LNCaP clone FGC (cell line): Measurements from ENCODE around the gene RACK1.

Experiments
- DNase-seq: peaks from one replicate; pipeline ENCODE4 v3.0.0-alpha.2; 2011; ENCODE audit warnings: low read depth
- H3K4me3 ChIP-seq: 2 replicates; pipeline ENCODE4 v1.5.1; 2011; ENCODE audit warnings: mild to moderate bottlenecking, low read depth, low read length, control low read depth
- CTCF ChIP-seq: IDR thresholded peaks from 2 replicates; pipeline ENCODE4 v1.5.1; 2012; ENCODE audit warnings: mild to moderate bottlenecking; ENCODE audit not compliant: control insufficient read depth, insufficient read depth; ENCODE audit errors: extremely low read depth

Gene RACK1

GRCh38 chr5:181195249-181195761, 48.4 kb downstream of the RACK1 start:
- TF ChIP-seq CTCF = no peak
- H3K4me3 ChIP-seq = no peak overlapping the region
- DNase-seq = no peak

- DNase-seq = no peak
- TF ChIP-seq CTCF = no peak
- H3K4me3 ChIP-seq = no peak overlapping the region
Observed at GRCh38 chr5:181194489-181195248, 49.0 kb downstream of the RACK1 start.

- no peak for TF ChIP-seq CTCF
- DNase-seq = no peak
- H3K4me3 ChIP-seq = no peak overlapping the region
Observed at GRCh38 chr5:181193656-181194055, 50.0 kb downstream of the RACK1 start.

DNA sequence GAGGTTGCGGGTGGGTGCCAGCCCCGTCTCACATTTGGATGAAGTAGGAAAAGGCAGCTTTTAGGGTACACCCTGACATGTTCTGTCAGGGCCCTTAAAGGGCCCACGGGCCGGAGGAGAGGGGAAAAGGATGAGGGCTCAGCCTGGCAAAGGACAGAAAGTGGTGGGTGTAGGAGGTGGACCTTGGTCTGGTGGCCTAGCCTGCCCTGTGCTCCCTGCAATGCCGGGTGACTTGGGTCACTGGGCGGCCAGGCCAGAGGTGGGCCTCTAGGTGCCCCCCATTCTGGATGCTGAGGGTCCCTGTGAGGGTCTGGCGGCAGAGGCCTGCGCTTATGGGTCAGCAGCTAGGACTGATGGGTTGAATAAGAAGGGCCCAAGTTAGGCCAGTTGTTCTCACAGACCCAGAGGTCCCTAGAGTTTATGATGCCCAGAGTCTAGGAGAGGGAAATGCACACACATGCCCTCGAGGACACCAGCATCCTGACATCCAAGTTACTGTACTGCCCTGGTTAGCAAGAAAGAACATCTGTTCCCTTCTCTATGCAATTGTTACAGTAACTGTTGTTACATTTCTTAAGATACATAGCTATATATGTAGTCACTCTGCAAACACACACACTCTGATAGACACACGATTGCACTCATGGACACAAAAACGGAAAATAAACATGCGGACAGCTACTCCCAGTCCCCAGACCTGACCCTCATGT, 51.2 kb downstream of the RACK1 start:
- H3K4me3 ChIP-seq = peak overlapping the region; percentile 64
- no peak for DNase-seq
- no peak for TF ChIP-seq CTCF

GRCh38 chr5:181191526-181192336, 52.0 kb downstream of the RACK1 start:
- H3K4me3 ChIP-seq = peak overlapping the region; percentile 64
- DNase-seq = peak; percentile 84
- TF ChIP-seq CTCF = no peak

- no peak for TF ChIP-seq CTCF
- H3K4me3 ChIP-seq = peak overlapping the region; percentile 64
- DNase-seq = no peak
Observed at GRCh38 chr5:181190711-181191525, 52.8 kb downstream of the RACK1 start.
